SK-N-SH treated with all-trans-retinoic acid at 6 μM for 48 hours (cell line): ENCODE results near the gene RCAN1.

Source experiments
- ATAC-seq: fragments of 200-7000 bp; cut with Tn5 transposase; 3 replicates; pipeline ENCODE4 v1.9.1; 2020; ENCODE audit warnings: mild to moderate bottlenecking, moderate library complexity
- ARNTL ChIP-seq: fragments of 450-650 bp; formaldehyde crosslinking; IDR thresholded peaks from 2 replicates; pipeline ENCODE4 v1.5.0; 2020; ENCODE audit warnings: low read depth, mild to moderate bottlenecking, moderate library complexity, borderline replicate concordance
- ISL1 ChIP-seq: fragments of 250-450 bp; sonication (Bioruptor Pico); IDR thresholded peaks from 2 replicates; pipeline ENCODE4 v2.1.2; 2022; ENCODE audit warnings: mild to moderate bottlenecking, moderate library complexity
- OSR1 ChIP-seq: fragments of 250-450 bp; sonication (Bioruptor Pico); IDR thresholded peaks from 2 replicates; pipeline ENCODE4 v1.8.0; 2022; ENCODE audit warnings: moderate library complexity, mild to moderate bottlenecking, inconsistent platforms
- PPARA ChIP-seq: fragments of 250-450 bp; sonication (Bioruptor Pico); IDR thresholded peaks from 2 replicates; pipeline ENCODE4 v1.5.0; 2020; ENCODE audit warnings: mild to moderate bottlenecking, borderline replicate concordance
- RARB ChIP-seq: fragments of 250-450 bp; sonication (Bioruptor Pico); IDR thresholded peaks from 2 replicates; pipeline ENCODE4 v1.8.0; 2021; ENCODE audit warnings: mild to moderate bottlenecking, moderate library complexity
- SNAI2 ChIP-seq: fragments of 250-450 bp; sonication (Bioruptor Pico); IDR thresholded peaks from 2 replicates; pipeline ENCODE4 v1.5.0; 2020; ENCODE audit warnings: mild to moderate bottlenecking, moderate library complexity
- TCF4 ChIP-seq: fragments of 250-450 bp; sonication (Bioruptor Pico); IDR thresholded peaks from 2 replicates; pipeline ENCODE4 v1.8.0; 2021; ENCODE audit warnings: mild to moderate bottlenecking, moderate library complexity, borderline replicate concordance
- TOX ChIP-seq: fragments of 250-450 bp; sonication (Bioruptor Pico); IDR thresholded peaks from 2 replicates; pipeline ENCODE4 v1.8.0; 2021; ENCODE audit warnings: mild to moderate bottlenecking, moderate library complexity, borderline replicate concordance
- ZC3H10 ChIP-seq: fragments of 250-450 bp; sonication (Bioruptor Pico); IDR thresholded peaks from 2 replicates; pipeline ENCODE4 v1.5.1; 2021; ENCODE audit warnings: mild to moderate bottlenecking, moderate library complexity
- ZFP30 ChIP-seq: fragments of 450-650 bp; formaldehyde crosslinking; IDR thresholded peaks from 2 replicates; pipeline ENCODE4 v1.5.0; 2022; ENCODE audit warnings: mild to moderate bottlenecking, moderate library complexity
- ZNF565 ChIP-seq: fragments of 450-650 bp; formaldehyde crosslinking; conservative IDR thresholded peaks from 2 replicates; pipeline ENCODE4 v1.5.0; 2020; ENCODE audit warnings: low read depth, mild to moderate bottlenecking, moderate library complexity
- ZNF70 ChIP-seq: fragments of 450-650 bp; formaldehyde crosslinking; IDR thresholded peaks from 2 replicates; pipeline ENCODE4 v1.5.0; 2020; ENCODE audit warnings: mild to moderate bottlenecking, moderate library complexity
- ZNF8 ChIP-seq: fragments of 450-650 bp; formaldehyde crosslinking; IDR thresholded peaks from 2 replicates; pipeline ENCODE4 v1.5.0; 2020; ENCODE audit warnings: mild to moderate bottlenecking, moderate library complexity
- TF ChIP-seq, protein P1 (sequence below): fragments of 250-450 bp; sonication (Bioruptor Pico); IDR thresholded peaks from 2 replicates; pipeline ENCODE4 v1.5.0; 2020; ENCODE audit warnings: mild to moderate bottlenecking, moderate library complexity
- TF ChIP-seq, protein P2 (sequence below): fragments of 250-450 bp; sonication (Bioruptor Pico); IDR thresholded peaks from 2 replicates; pipeline ENCODE4 v1.8.0; 2021; ENCODE audit warnings: low read depth, mild to moderate bottlenecking, moderate library complexity, borderline replicate concordance
- TF ChIP-seq, protein P3 (sequence below): fragments of 250-450 bp; sonication (Bioruptor Pico); IDR thresholded peaks from 2 replicates; pipeline ENCODE4 v1.8.0; 2020; ENCODE audit warnings: mild to moderate bottlenecking, moderate library complexity, borderline replicate concordance
- TF ChIP-seq, protein P4 (sequence below): fragments of 250-450 bp; sonication (Bioruptor Pico); IDR thresholded peaks from 2 replicates; pipeline ENCODE4 v1.5.1; 2021; ENCODE audit warnings: mild to moderate bottlenecking, moderate library complexity
- TF ChIP-seq, protein P5 (sequence below): fragments of 250-450 bp; sonication (Bioruptor Pico); IDR thresholded peaks from 2 replicates; pipeline ENCODE4 v1.5.1; 2020; ENCODE audit warnings: low read depth, mild to moderate bottlenecking, moderate library complexity

RCAN1 gene

DNA sequence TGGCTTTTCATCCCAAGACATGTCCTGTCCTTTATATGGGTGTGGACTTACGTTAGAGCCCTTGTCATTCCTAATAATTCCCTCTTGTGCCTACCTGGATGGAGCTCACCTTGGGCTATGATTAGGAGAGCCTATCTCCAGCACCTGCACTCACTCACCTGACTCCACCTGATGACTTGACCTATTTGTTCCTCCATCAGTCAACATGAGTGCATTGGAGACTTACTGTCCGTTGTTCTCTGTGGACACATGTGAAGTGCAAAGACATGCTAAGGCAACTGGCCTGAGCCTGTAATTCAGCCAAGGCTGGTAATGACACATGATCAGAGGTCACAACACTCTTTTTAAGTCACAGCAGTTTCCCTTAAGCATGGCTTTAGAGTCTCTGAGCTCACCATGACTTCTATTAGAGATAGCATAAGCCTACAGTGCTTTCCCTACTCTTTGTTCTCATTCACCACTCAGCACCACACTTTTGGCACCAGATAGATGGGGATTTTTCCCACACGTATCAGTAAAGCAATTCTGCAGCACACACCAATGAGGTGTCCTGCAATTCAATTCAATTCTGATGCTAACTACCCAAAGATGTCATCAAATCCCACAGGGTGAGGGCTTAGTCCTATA is 112.3 kb downstream of the RCAN1 start:
- TF ChIP-seq TOX (CRISPR knock-in tag) (no peak), ISL1 (CRISPR knock-in tag) (no peak), ZNF70 (CRISPR knock-in tag) (no peak)
- no peak for ATAC-seq

DNA sequence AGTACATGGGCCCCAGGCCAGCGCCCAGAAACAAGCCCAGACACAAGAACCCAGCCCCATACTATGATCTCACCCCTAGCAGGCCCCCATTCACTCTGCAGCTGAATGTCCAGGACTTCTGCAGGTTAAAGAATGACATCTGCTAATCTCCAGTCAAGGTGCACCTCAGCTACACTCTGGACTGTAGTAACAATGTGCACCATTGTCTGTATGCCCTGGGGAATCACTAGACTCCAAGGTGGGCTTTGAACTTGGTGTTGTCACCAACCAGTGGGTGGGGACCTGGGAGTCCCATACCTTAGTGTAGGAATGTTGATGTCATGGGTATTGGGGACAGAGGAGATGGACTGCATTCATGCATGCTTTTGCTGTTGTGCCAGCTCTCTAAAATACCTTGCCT is 113.2 kb downstream of the RCAN1 start:
- TF ChIP-seq ZC3H10 (CRISPR knock-in tag) = no peak
- TF ChIP-seq ZFP30 (CRISPR knock-in tag) = no peak
- no peak for TF ChIP-seq ZNF70 (CRISPR knock-in tag)
- no peak for TF ChIP-seq ZNF565 (CRISPR knock-in tag)
- TF ChIP-seq OSR1 (CRISPR knock-in tag) = no peak
- TF ChIP-seq, protein P1, sequence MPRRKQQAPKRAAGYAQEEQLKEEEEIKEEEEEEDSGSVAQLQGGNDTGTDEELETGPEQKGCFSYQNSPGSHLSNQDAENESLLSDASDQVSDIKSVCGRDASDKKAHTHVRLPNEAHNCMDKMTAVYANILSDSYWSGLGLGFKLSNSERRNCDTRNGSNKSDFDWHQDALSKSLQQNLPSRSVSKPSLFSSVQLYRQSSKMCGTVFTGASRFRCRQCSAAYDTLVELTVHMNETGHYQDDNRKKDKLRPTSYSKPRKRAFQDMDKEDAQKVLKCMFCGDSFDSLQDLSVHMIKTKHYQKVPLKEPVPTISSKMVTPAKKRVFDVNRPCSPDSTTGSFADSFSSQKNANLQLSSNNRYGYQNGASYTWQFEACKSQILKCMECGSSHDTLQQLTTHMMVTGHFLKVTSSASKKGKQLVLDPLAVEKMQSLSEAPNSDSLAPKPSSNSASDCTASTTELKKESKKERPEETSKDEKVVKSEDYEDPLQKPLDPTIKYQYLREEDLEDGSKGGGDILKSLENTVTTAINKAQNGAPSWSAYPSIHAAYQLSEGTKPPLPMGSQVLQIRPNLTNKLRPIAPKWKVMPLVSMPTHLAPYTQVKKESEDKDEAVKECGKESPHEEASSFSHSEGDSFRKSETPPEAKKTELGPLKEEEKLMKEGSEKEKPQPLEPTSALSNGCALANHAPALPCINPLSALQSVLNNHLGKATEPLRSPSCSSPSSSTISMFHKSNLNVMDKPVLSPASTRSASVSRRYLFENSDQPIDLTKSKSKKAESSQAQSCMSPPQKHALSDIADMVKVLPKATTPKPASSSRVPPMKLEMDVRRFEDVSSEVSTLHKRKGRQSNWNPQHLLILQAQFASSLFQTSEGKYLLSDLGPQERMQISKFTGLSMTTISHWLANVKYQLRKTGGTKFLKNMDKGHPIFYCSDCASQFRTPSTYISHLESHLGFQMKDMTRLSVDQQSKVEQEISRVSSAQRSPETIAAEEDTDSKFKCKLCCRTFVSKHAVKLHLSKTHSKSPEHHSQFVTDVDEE (CRISPR knock-in tag) = no peak
- TF ChIP-seq PPARA (CRISPR knock-in tag) = no peak
- TF ChIP-seq ZNF8 (CRISPR knock-in tag) = no peak
- TF ChIP-seq, protein P2, sequence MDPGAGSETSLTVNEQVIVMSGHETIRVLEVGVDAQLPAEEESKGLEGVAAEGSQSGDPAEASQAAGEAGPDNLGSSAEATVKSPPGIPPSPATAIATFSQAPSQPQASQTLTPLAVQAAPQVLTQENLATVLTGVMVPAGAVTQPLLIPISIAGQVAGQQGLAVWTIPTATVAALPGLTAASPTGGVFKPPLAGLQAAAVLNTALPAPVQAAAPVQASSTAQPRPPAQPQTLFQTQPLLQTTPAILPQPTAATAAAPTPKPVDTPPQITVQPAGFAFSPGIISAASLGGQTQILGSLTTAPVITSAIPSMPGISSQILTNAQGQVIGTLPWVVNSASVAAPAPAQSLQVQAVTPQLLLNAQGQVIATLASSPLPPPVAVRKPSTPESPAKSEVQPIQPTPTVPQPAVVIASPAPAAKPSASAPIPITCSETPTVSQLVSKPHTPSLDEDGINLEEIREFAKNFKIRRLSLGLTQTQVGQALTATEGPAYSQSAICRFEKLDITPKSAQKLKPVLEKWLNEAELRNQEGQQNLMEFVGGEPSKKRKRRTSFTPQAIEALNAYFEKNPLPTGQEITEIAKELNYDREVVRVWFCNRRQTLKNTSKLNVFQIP = no peak
- TF ChIP-seq ISL1 (CRISPR knock-in tag) = no peak
- no peak for TF ChIP-seq RARB
- TF ChIP-seq, protein P3, sequence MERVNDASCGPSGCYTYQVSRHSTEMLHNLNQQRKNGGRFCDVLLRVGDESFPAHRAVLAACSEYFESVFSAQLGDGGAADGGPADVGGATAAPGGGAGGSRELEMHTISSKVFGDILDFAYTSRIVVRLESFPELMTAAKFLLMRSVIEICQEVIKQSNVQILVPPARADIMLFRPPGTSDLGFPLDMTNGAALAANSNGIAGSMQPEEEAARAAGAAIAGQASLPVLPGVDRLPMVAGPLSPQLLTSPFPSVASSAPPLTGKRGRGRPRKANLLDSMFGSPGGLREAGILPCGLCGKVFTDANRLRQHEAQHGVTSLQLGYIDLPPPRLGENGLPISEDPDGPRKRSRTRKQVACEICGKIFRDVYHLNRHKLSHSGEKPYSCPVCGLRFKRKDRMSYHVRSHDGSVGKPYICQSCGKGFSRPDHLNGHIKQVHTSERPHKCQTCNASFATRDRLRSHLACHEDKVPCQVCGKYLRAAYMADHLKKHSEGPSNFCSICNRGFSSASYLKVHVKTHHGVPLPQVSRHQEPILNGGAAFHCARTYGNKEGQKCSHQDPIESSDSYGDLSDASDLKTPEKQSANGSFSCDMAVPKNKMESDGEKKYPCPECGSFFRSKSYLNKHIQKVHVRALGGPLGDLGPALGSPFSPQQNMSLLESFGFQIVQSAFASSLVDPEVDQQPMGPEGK (CRISPR knock-in tag) = no peak
- TF ChIP-seq, protein P4, sequence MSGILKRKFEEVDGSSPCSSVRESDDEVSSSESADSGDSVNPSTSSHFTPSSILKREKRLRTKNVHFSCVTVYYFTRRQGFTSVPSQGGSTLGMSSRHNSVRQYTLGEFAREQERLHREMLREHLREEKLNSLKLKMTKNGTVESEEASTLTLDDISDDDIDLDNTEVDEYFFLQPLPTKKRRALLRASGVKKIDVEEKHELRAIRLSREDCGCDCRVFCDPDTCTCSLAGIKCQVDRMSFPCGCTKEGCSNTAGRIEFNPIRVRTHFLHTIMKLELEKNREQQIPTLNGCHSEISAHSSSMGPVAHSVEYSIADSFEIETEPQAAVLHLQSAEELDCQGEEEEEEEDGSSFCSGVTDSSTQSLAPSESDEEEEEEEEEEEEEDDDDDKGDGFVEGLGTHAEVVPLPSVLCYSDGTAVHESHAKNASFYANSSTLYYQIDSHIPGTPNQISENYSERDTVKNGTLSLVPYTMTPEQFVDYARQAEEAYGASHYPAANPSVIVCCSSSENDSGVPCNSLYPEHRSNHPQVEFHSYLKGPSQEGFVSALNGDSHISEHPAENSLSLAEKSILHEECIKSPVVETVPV (CRISPR knock-in tag) = no peak
- TF ChIP-seq, protein P5, sequence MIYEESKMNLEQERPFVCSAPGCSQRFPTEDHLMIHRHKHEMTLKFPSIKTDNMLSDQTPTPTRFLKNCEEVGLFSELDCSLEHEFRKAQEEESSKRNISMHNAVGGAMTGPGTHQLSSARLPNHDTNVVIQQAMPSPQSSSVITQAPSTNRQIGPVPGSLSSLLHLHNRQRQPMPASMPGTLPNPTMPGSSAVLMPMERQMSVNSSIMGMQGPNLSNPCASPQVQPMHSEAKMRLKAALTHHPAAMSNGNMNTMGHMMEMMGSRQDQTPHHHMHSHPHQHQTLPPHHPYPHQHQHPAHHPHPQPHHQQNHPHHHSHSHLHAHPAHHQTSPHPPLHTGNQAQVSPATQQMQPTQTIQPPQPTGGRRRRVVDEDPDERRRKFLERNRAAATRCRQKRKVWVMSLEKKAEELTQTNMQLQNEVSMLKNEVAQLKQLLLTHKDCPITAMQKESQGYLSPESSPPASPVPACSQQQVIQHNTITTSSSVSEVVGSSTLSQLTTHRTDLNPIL (CRISPR knock-in tag) = no peak
- TF ChIP-seq TCF4 (CRISPR knock-in tag) = no peak
- TF ChIP-seq, all 23 proteins: peak for 0
- ATAC-seq = no peak

DNA sequence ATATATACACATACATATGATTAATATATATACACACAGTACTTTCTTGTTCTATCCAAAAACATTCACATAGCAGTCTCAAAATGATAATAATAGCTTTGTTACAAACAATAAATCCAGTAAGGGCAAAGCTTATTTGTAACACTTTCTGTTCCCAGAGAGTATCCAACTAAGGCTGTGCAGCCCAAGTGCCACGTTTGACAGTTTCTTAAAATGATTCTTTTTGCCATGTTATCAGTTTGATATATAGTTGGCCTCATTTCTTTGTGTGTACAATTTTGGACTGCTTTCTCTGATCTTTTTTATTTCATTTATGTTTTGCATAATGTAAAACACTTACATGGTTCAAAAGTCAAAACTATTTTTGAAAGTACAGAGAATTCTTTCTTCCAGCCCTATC is 114.7 kb downstream of the RCAN1 start:
- no peak for ATAC-seq
- TF ChIP-seq, protein P5 (CRISPR knock-in tag) = no peak
- TF ChIP-seq, protein P4 (CRISPR knock-in tag) = no peak
- TF ChIP-seq SNAI2 (CRISPR knock-in tag) (no peak), ZNF8 (CRISPR knock-in tag) (no peak), ZNF565 (CRISPR knock-in tag) (no peak), TCF4 (CRISPR knock-in tag) (no peak), PPARA (CRISPR knock-in tag) (no peak), ARNTL (CRISPR knock-in tag) (no peak)
- TF ChIP-seq, protein P1 (CRISPR knock-in tag) = no peak
- TF ChIP-seq, protein P3 (CRISPR knock-in tag) = no peak
